Right atrium auricular region (tissue), 2 donors: ENCODE measurements around the gene C1orf174. TPM values are rescaled to one million over a fixed set of nuclear protein-coding genes. Genes with fewer than 3 reads are reported as not detected.
A peak's percentile ranks its signal among the peaks of the same experiment; 100 is the strongest.

ENCODE experiments used
- DNase-seq: peaks from one replicate; pipeline ENCODE4 v3.0.0-alpha.2; 2019; ENCODE audit warnings: low spot score
- H3K27ac ChIP-seq, 2 donors: fragments of 200-600 bp; sonication (generic); 1 replicate in 1 of 2; 2 replicates in 1 of 2; pipeline ENCODE4 v1.5.1; 2016 to 2019
- H3K27me3 ChIP-seq, 2 donors: fragments of 200-600 bp; sonication (generic); one replicate each; pipeline versions ENCODE4 v1.5.1 to v1.6.0; 2017 to 2019
- H3K36me3 ChIP-seq: fragments of 200-600 bp; sonication (generic); one replicate; pipeline ENCODE4 v1.5.1; 2016
- H3K4me1 ChIP-seq, 2 donors: fragments of 200-600 bp; sonication (generic); one replicate each; pipeline versions ENCODE4 v1.5.1 to v1.6.0; 2017 to 2019
- H3K4me3 ChIP-seq, 2 donors: fragments of 200-600 bp; sonication (generic); 1 replicate in 1 of 2; 2 replicates in 1 of 2; pipeline ENCODE4 v1.5.1; 2017 to 2019; ENCODE audit warnings: mild to moderate bottlenecking in 1 of 2, moderate library complexity in 1 of 2
- H3K9me3 ChIP-seq, 2 donors: fragments of 200-600 bp; sonication (generic); one replicate each; pipeline ENCODE4 v1.5.1; 2019
- CTCF ChIP-seq, 2 donors: fragments of 200-600 bp; sonication (generic); IDR thresholded peaks; one replicate each; pipeline ENCODE4 v1.5.1; 2019; ENCODE audit warnings: antibody characterized with exemption in 2 of 2
- total RNA-seq, 2 donors: library from RNA; depleted of rRNA; stranded (reverse); fragments of >200 nt; gene quantifications; one replicate each; pipeline ENCODE4 v1.1.0, GENCODE V29; 2016

C1orf174 gene
- total RNA-seq, 2 donors from 2014 or later, result 9.1 to 18.8 TPM

GRCh38 chr1:3868464-3869006 is 31.5 kb downstream of the C1orf174 start:
- Histone ChIP-seq H3K36me3 (peaks cover 34% of the 10 kb centered on the region), H3K4me1 (no peaks in the 10 kb centered on the region), H3K4me3 (no peak overlapping the region), H3K9me3 (no peaks in the 10 kb centered on the region), H3K27me3 (no peaks in the 10 kb centered on the region), H3K27ac (no peak overlapping the region)
- TF ChIP-seq CTCF (IDR thresholded peaks at IDR 0.05), result no peak
- DNase-seq, result no peak

GRCh38 chr1:3865606-3866160 is 34.4 kb downstream of the C1orf174 start:
- H3K4me1 ChIP-seq, result no peaks in the 10 kb centered on the region
- H3K36me3 ChIP-seq, result peaks cover 20% of the 10 kb centered on the region
- no peaks in the 10 kb centered on the region for H3K9me3 ChIP-seq
- H3K27me3 ChIP-seq, result no peaks in the 10 kb centered on the region
- no peak overlapping the region for H3K4me3 ChIP-seq
- H3K27ac ChIP-seq, result no peak overlapping the region
- no peak for DNase-seq
- no peak for TF ChIP-seq CTCF (IDR thresholded peaks at IDR 0.05)

- no peak for TF ChIP-seq CTCF (IDR thresholded peaks at IDR 0.05)
- H3K36me3 ChIP-seq, result peaks cover 12% of the 10 kb centered on the region
- DNase-seq, result no peak
- H3K27ac ChIP-seq, result no peak overlapping the region
- no peaks in the 10 kb centered on the region for H3K9me3 ChIP-seq
- no peaks in the 10 kb centered on the region for H3K4me1 ChIP-seq
- H3K27me3 ChIP-seq, result no peaks in the 10 kb centered on the region
- no peak overlapping the region for H3K4me3 ChIP-seq
Measured at GRCh38 chr1:3864884-3865283, 35.2 kb downstream of the C1orf174 start.

GRCh38 chr1:3863231-3863935 is 36.7 kb downstream of the C1orf174 start:
- Histone ChIP-seq H3K4me1 (peaks cover 0 to under 1% of the 10 kb centered on the region in 2 donors), H3K9me3 (no peaks in the 10 kb centered on the region), H3K36me3 (peaks cover 5% of the 10 kb centered on the region), H3K27me3 (no peaks in the 10 kb centered on the region), H3K27ac (no peak overlapping the region), H3K4me3 (no peak overlapping the region)
- TF ChIP-seq CTCF (IDR thresholded peaks at IDR 0.05), result no peak
- DNase-seq, result no peak

- Histone ChIP-seq H3K4me1 (peaks cover 0 to 21% of the 10 kb centered on the region in 2 donors), H3K4me3 (peak overlapping the region; percentile 72 to 96), H3K27me3 (no peaks in the 10 kb centered on the region), H3K36me3 (no peaks in the 10 kb centered on the region), H3K27ac (no peak overlapping the region), H3K9me3 (no peaks in the 10 kb centered on the region)
- DNase-seq, result no peak
- TF ChIP-seq CTCF (IDR thresholded peaks at IDR 0.05), result no peak
Measured at GRCh38 chr1:3858231-3858981, 41.7 kb downstream of the C1orf174 start.
